HT1080 (cell line): ENCODE results near the gene HTRA2. TPM values are rescaled to one million over a fixed set of nuclear protein-coding genes. Genes with fewer than 3 reads are reported as not detected.
A peak's percentile ranks its signal among the peaks of the same experiment; 100 is the strongest.

Experiments used
- DNase-seq: peaks from one replicate; pipeline ENCODE4 v3.0.0-alpha.2; 2015; ENCODE audit warnings: low read depth
- total RNA-seq: library from RNA; depleted of rRNA; stranded (reverse); fragments of >200 nt; shearing (Covaris generic); gene quantifications from 2 replicates; pipeline ENCODE4 v1.2.3, GENCODE V29; 2014

HTRA2 gene
- total RNA-seq, 1 experiment from 2014 or later = 84.5 TPM

DNA sequence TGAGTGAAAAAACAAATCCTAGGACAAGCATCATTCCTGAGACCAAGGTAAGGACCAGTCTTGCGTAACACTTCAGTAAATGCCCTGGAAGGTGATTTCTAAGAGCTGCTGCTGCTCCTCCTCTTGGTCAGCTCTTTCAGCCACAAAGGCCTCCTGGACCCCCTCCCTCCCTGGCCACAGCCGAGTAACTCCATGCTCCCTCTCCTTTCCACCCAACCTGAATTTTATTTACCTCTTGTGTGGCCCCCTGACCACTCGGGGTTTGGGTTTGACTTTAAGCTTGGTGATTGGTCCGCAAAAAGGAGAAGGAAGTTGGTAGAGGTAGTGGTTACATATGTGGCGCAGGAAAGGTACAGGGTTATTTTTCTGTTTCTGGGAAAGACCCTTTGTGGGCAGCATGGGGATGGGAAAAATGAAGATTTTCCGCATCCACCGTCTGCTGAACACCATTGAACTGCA is 9.2 kb downstream of the HTRA2 start:
- DNase-seq = no peak

GRCh38 chr2:74540291-74540690 is 10.6 kb downstream of the HTRA2 start:
- DNase-seq = no peak

- DNase-seq = no peak
Observed at GRCh38 chr2:74542978-74543377, 13.2 kb downstream of the HTRA2 start.

DNA sequence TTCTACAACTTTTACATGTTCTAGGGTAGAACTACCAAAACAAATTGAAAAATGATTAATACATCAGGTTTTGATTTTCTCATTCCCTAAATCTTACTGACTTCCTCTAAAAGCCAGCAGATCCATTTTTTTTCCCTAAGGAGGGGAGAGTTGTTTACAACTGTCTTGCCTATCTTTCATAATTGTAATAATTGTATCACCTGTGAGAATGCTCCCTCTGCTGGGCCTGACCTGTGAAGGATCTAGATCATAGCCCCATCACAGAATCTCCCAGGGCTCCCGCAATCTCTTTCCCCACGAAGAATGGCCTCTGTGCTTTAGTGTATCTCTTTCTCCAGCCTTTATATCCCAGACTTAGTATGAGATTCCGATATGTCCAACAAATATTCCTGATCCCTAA is 14.9 kb downstream of the HTRA2 start:
- no peak for DNase-seq

DNA sequence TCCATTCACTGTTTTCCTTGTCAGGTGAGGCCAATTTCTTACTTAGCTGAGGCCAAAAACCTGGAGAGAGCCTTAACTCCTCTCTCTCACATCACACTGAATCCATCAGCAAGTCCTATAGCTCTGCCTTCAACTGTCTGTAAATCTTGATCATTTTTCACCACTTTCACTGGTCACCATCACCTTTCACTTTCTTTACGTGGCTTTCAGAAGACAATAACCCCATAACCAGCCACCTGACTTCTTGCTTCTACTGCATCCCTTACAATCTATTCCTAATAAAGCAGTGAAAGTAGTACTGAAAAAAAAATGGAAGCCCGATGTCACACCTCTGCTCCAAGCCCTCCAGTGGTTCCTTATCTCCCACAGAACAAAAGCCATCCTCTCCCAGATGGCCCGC is 16.3 kb downstream of the HTRA2 start:
- DNase-seq = no peak

DNA sequence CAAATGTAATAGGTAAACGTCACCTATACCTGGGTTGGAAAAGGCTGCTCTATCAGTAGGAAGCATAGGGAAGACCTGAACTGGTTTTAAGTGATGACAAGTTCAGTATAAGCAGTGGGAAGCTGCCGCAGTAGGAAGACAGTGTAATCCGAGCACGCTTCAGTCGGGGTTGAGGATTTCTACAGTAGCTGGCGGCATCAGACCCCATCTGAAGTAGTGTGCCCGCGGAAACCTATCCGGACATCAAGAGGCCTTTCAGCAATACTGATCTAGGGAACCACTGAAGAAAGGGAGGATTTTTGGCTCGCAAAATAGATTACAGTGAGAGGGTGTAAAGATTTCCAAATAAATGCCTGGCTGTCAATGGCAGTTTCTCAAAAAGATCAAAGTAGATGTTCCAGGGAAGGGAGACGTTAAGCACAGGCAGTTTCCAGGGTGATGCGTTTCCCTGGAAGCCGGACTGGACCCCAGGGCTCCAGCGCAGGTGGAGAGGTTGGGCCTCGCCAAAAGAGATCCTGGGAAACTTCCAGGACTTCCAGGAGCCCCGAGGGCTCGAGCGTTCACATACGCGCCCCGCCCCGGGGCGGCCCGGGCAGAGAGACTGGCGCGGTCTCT is 18.7 kb downstream of the HTRA2 start:
- DNase-seq = no peak

DNA sequence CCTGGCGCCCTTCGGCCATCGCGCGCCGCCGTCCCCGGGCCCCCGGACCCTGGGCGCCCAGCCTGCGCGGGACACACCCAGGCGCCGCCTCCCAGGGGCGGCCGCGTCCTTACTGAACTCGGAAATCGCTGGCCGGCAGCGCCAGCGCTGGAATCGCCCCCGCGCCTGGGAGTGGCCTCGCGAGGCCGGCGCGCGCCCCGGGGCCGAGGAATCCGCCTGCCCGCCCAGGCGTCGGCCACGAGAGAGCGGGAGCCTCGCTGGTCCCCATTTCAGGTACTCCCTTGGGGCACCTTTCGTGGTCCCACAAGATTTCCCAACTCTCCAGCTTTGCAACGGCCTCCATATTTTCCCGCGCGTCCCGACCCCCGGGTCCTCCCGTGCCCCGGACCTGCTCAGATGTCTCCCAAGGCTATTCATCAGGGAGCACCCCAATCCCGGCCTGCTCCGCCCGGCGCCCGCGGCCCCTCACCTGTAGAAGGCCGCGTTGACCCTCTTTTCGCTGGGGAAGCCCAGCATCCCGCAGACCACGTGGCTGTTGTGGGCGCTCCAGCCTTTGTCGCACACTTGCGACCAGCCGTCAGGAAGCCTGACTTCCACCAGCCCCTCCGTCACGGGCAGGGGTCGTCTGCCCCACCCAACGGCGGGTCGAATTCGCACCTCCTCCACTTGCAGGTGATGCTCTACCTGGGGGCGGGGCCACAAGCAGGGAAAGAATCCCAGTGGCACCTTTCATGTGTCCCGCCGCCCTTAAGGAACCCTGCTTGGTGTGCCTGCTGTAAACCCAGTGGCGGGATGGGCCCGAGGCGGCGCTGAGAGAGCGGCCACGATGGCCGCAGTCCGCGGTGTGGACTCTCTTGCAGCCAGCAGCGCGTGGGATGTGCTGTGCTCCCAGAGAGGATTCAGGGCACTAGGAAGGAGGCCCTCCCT is 19.4 kb downstream of the HTRA2 start:
- no peak for DNase-seq

DNA sequence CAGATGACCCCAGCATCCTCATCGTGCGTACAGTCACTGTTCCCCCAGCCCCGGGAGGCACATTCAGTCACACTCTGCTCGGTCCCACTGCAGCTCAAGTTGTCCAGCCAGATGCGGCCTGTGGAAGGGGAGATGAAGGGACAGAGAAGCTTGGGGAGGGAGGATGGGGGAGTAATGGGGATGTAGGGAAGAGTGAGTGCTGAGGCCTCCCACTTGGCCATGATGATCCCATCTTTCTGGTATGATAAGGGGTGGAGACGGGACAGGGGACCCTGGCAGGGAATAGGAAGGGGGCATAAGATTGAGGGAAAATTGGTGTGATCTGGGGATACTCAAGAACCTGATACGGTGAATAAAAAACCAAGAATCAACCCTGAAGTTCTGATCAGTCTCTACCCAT is 20.5 kb downstream of the HTRA2 start:
- DNase-seq = no peak

- DNase-seq = no peak
Observed at GRCh38 chr2:74551530-74551929, 21.8 kb downstream of the HTRA2 start.

GRCh38 chr2:74551942-74552913 is 22.5 kb downstream of the HTRA2 start:
- DNase-seq = peak; percentile 70

DNA sequence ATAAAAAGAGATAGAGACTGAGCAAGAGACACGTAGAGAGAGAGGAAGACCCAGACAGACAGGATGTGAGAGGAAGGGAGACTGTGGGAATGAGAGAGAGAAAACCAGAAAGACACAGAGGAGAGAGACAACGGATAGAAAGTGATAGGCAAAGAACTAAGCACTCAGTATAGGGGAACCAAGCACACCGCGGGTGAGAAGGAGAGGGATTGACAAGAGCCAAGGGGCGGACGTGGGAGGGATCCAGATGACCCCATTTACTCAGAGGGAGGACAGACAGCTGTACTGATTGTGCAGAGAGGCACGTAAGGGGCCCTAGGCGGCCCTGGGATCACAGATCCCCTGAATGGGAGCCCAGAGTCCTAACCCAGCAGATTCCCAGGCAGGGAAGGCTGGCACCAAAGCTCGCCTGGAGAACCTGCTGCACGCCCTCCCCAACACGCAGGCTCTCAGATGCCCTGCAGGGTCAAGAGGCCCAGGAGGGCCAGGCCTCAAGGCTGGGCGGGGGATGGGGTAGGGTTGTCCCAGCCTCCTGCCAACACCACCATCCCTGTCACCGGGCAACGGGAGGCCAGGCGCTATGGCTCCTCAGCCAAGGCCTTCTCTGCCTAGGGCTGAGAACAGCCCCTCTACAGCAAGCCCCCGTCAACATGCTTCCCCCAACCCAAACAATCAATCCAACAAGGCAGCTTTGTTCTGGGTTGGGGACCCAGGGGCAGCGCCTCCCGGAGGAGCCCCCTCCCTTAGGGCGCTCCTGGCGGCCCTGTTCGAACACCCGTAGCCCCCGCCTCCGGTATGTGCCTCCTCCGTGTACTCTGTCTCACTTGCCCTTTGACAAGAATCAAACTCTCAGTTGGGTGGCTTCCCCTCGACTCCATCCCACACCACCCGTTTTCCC is 23.4 kb downstream of the HTRA2 start:
- DNase-seq = peak; percentile 62

GRCh38 chr2:74553892-74554819 is 24.4 kb downstream of the HTRA2 start, which contains the start of the genes DOK1 and LOXL3:
TSS of gene DOK1 (plus strand) at chr2:74554720. CDS start at chr2:74554755, 35 bp downstream.
TSS of gene LOXL3 (minus strand) at chr2:74553942. CDS start at chr2:74552634, 1,308 bp downstream.
- DNase-seq = peak; percentile 81

DNA sequence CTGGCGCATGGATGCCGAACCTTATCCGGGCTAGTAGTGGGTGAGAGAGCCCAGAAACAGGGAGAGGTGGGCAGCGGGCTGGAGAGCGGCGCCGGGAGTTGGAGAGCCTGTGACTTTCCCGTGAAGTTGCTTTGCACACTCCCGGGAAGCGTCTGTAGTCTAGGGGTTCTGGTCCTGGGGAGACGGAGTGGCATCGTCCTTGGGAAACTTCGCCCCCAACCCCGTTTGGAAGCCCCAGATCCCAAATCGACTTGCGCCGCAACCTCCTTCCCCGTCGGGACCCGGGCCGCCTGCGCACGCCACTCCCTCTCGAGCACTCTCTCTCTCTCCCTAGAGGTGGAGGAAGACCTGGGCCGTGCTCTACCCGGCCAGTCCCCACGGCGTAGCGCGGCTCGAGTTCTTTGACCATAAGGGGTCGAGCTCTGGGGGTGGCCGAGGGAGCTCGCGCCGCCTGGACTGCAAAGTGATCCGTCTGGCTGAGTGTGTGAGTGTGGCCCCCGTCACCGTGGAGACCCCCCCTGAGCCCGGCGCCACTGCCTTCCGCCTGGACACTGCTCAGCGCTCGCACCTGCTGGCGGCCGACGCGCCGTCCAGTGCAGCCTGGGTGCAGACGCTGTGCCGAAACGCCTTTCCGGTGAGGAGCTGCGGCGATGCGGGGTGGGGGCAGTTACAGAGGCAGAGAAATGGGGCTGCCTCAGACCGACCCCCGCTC is 25.2 kb downstream of the HTRA2 start:
- DNase-seq = peak; percentile 50

GRCh38 chr2:74555610-74556103 is 25.9 kb downstream of the HTRA2 start:
- DNase-seq = peak; percentile 30

DNA sequence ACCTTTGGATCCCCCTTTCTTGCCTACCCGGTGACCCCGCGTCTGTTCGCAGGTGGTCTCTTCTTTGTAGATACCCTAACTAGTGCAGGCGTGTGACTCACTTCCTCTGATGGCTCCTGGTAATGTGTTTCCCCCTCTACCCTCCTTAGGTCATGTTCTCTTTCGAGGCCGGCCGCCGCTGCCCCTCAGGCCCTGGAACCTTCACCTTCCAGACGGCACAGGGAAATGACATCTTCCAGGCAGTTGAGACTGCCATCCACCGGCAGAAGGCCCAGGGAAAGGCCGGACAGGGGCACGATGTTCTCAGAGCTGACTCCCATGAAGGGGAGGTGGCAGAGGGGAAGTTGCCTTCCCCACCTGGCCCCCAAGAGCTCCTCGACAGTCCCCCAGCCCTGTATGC is 26.4 kb downstream of the HTRA2 start:
- DNase-seq = no peak

- no peak for DNase-seq
Observed at GRCh38 chr2:74556831-74557370, 27.2 kb downstream of the HTRA2 start.

- no peak for DNase-seq
Observed at GRCh38 chr2:74558284-74559230, 28.8 kb downstream of the HTRA2 start.
